NCI-H748 treated with DMSO at 0.1 percent for 48 hours (cell line): ENCODE measurements around the gene CAPZA2.
A peak's percentile ranks its signal among the peaks of the same experiment; 100 is the strongest.
"Not testable (repeated sequence)": the region's sequence is repeated elsewhere in the genome, so short reads cannot be mapped to it uniquely, and the experiment has no call there.

ENCODE experiments used
- DNase-seq: peaks from one replicate; lab custom pipeline; 2025; lab: John Stamatoyannopoulos, UW

The CAPZA2 gene

GRCh38 chr7:116862234-116862950 lies at the start of gene CAPZA2:
Gene CAPZA2, plus strand, starts transcription at chr7:116862587. Its CDS starts 25 bp downstream, at chr7:116862612.
- peak; percentile 84 for DNase-seq

- no peak for DNase-seq
Observed at GRCh38 chr7:116812860-116813259, 49.5 kb upstream of the CAPZA2 start.

GRCh38 chr7:116813371-116813770 lies 49.0 kb upstream of the CAPZA2 start:
- not testable (repeated sequence) for DNase-seq

- no peak for DNase-seq
Observed at GRCh38 chr7:116815041-116815440, 47.3 kb upstream of the CAPZA2 start.

GRCh38 chr7:116820149-116820548 lies 42.2 kb upstream of the CAPZA2 start:
- DNase-seq, result no peak

- not testable (repeated sequence) for DNase-seq
Observed at GRCh38 chr7:116821647-116822046, 40.7 kb upstream of the CAPZA2 start.

- DNase-seq, result no peak
Observed at GRCh38 chr7:116824449-116824848, 37.9 kb upstream of the CAPZA2 start.

- no peak for DNase-seq
Observed at GRCh38 chr7:116828281-116828680, 34.1 kb upstream of the CAPZA2 start.

- no peak for DNase-seq
Observed at GRCh38 chr7:116829041-116829440, 33.3 kb upstream of the CAPZA2 start.

GRCh38 chr7:116829493-116829892 lies 32.9 kb upstream of the CAPZA2 start:
- DNase-seq, result no peak

- no peak for DNase-seq
Observed at GRCh38 chr7:116832692-116833091, 29.7 kb upstream of the CAPZA2 start.

GRCh38 chr7:116834815-116835504 lies 27.4 kb upstream of the CAPZA2 start:
- DNase-seq, result no peak

GRCh38 chr7:116836048-116836447 lies 26.3 kb upstream of the CAPZA2 start:
- no peak for DNase-seq

- no peak for DNase-seq
Observed at GRCh38 chr7:116836911-116837310, 25.5 kb upstream of the CAPZA2 start.

GRCh38 chr7:116837586-116837985 lies 24.8 kb upstream of the CAPZA2 start:
- DNase-seq, result no peak

GRCh38 chr7:116840256-116840655 lies 22.1 kb upstream of the CAPZA2 start:
- DNase-seq, result no peak

- DNase-seq, result no peak
Observed at GRCh38 chr7:116842371-116842770, 20.0 kb upstream of the CAPZA2 start.

GRCh38 chr7:116843378-116843777 lies 19.0 kb upstream of the CAPZA2 start:
- DNase-seq, result no peak

- no peak for DNase-seq
Observed at GRCh38 chr7:116851175-116851574, 11.2 kb upstream of the CAPZA2 start.

GRCh38 chr7:116851671-116852070 lies 10.7 kb upstream of the CAPZA2 start:
- no peak for DNase-seq

GRCh38 chr7:116854132-116854531 lies 8.3 kb upstream of the CAPZA2 start:
- no peak for DNase-seq

GRCh38 chr7:116857052-116857451 lies 5.3 kb upstream of the CAPZA2 start:
- no peak for DNase-seq

- peak; percentile 24 for DNase-seq
Observed at GRCh38 chr7:116859323-116859722, 3.1 kb upstream of the CAPZA2 start.

- DNase-seq, result no peak
Observed at GRCh38 chr7:116861717-116862116, 670 bp upstream of the CAPZA2 start.
